ENCODE data around the gene TRRAP.
"Not testable (repeated sequence)": the region's sequence is repeated elsewhere in the genome, so short reads cannot be mapped to it uniquely, and the experiment has no call there.

The TRRAP gene

DNA sequence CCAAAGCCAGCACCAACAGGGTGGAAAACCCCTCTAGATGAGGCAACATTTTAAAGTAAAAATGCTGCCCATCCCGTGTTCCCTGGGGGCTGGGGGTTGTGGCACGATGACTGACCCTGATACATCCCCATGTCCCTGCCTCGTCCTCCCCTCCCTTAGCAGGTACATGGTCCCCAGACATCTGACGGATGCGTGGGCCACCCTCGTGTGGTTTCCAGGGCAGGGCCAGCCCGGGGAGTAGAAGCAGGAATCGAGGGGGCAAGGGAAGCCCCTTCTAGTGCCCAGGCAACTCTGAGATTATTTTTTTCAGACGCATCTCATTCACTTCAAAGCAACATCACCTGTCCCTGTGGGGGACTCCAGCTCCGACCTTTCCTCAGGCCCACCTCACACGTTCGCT, 12.0 kb upstream of the TRRAP start:
- DNase-seq (ENCODE audit: low spot score), result no peak

DNA sequence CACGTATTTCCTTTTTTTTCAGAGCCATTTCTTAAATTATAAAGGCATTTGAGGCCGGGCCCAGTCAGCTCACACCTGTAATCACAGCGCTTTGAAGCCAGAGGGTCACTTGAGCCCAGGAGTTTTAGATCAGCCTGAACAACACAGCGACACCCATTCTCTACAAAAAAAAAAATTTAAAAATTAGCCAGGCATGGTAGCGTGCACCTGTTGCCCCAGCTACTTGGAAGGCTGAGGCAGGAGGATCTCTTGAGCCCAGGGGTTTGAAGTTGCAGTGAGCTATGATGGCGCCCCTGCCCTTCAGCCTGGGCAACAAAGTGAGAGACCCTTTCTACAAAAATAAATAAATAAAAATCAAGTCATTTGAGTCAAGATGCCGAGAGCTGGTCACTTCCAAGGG, 11.6 kb upstream of the TRRAP start:
- DNase-seq (ENCODE audit: low spot score), result no peak

- DNase-seq (ENCODE audit: low spot score), result no peak
Observed at GRCh38 chr7:98868450-98868849, 9.9 kb upstream of the TRRAP start.

DNA sequence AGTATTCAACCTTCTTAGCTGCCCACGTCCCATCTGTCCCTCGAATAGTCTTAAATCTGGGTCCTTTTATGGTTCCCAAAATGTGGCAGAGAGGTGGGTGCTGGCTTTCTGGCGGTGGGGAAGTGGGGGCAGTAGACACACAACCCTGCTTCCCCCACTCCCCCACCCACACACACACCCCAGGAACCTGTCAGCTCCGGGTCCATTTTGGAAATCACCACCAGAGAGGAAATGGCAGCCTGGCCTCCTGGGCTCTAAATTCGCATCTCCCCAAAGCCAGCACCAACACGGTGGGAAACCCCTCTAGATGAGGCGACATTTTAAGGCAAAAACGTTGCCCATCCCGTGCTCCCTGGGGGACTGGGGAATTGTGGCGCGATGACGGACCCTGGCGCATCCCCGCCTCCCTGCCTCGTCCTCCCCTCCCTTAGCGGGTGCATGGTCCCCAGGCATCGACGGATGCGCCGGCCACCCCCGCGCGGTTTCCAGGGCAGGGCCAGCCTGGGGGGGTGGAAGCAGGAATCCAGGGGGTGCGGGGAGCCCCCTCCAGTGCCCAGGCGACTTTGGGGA, 9.2 kb upstream of the TRRAP start:
- DNase-seq (ENCODE audit: low spot score), result no peak

DNA sequence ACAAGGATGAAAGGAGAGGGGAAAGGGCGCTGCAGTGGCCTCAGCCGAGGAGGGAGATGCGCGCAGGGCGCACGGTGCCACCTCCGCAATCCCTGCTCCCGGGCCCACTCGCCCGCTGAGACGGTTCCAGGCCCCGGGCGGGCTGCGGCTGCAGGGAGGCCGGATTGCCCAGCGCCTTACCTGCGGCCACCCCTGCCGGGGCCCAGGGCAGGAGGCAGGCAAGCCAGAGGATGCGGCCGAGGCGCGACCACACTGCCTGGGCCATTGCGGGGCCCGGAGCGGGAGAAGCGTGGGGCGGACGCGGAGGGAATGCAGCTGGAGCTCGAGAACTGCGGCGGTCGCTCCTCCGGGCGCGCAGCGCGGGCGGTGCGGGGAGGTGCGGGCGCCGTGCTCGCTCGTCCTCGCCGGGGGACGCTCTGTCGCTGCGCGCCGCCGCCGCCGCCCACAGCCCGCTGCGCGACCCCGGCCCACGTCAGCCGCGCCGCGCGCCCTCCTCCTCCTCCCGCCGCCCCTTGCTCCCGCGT, 8.7 kb upstream of the TRRAP start, which contains the start of gene TMEM130:
TMEM130 (minus strand) TSS at position 418 of the 524 bp plus-strand sequence; CDS start at position 265, 153 bp downstream.
- DNase-seq (ENCODE audit: low spot score), result no peak

DNA sequence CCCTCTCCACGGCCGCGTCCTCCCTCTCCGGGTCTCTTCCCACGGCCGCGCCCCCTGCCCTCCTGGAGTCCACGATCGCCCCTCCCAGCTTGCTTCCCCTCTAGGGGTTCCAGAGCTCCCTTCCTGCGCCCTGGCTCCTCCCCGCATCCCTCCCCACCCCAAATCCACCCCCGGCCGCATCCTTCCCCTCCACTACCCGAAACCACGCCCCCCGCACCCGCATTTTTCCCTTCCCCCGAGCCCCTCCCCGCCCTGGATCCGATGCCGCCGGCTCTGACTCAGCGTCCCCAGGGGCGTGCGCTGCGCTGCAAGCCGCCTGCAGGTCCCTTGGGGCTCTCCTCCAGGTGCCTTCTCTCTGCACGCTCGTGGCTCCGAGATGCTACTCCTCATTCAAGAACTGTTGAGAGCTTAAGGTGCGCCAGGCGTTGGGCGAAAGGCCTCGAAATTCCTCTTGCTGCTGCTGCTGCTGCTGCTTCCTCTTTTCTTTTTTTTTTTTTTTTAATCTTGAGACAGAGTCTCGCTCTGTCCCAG, 8.1 kb upstream of the TRRAP start:
- DNase-seq (ENCODE audit: low spot score), result no peak

DNA sequence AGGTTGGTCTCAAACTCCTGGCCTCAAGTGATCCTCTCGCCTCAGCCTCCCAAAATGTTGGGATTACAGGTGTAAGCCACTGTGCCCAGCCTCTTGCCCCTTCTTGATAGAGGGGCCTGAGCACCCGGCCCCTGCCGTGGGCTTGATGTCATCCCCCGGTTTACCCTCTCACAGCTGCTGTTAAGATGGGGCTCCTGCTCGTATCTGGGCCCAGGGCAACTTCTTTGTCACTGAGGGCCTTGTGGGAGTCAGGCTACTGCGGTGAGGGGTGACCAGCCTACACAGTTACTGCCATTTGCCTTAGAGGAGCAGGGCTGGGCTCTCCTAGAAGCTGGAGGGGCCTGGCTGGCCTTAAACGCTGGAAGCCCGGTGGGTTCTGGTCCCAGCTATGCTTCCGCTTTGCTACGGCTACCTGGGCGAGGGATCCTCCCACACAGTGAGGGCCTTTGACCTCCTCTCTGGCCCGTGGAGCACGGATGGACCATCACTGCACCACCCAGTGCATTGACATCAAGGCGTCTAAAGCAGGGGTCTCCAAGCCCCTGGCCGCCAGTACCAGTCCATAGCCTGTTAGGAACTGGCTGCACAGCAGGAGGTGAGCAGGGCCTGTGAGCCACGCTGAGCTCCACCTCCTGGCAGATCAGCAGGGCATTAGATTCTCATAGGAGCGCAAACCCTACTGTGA, 7.4 kb upstream of the TRRAP start:
- no peak for DNase-seq (ENCODE audit: low spot score)

DNA sequence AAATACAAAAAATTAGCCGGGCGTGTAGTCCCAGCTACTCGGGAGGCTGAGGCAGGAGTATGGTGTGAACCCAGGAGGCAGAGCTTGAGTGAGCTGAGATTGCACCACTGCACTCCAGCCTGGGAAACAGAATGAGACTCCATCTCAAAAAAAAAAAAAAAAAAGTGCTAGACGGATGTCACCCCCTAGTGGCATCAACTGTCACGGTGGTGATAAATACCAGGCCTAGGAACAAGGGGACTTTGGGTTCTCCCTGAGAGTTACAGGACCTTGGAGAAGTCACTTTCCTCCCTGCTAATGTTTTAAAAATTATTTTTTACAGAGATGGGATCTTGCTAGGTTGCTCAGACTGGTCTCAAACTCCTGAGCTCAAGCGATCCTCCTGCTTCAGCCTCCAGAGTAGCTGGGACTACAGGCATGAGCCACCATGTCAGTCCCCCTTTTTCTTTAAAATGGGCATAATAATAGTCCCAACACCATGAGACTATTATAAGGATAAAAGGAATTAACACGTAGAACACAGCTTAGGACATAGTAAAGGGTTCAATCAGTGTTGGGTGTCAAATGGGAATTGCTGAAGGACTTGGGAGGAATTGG, 5.9 kb upstream of the TRRAP start:
- peak; percentile 41 for DNase-seq (ENCODE audit: low spot score)

DNA sequence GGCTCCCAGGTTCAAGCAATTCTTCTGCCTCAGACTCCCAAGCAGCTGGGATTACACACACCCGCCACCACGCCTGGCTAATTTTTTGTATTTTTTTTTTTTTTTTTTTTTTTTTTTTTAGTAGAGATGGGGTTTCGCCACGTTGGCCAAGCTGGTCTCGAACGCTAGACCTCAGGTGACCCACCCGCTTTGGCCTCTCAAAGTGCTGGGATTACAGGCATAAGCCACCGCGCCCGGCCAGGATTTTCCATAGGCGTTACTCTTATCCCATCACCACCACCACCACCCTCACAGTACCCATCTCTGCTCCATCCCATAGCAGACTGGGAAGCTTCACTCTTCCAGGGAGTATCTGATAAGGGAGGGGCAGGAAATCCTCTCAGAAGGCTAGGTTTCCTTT, 4.7 kb upstream of the TRRAP start:
- DNase-seq (ENCODE audit: low spot score), result not testable (repeated sequence)

- peak; percentile 32 for DNase-seq (ENCODE audit: low spot score)
Observed at GRCh38 chr7:98874942-98875341, 3.4 kb upstream of the TRRAP start.

GRCh38 chr7:98875501-98875900, 2.8 kb upstream of the TRRAP start:
- DNase-seq (ENCODE audit: low spot score), result no peak

GRCh38 chr7:98877146-98877545, 1.2 kb upstream of the TRRAP start:
- no peak for DNase-seq (ENCODE audit: low spot score)

DNA sequence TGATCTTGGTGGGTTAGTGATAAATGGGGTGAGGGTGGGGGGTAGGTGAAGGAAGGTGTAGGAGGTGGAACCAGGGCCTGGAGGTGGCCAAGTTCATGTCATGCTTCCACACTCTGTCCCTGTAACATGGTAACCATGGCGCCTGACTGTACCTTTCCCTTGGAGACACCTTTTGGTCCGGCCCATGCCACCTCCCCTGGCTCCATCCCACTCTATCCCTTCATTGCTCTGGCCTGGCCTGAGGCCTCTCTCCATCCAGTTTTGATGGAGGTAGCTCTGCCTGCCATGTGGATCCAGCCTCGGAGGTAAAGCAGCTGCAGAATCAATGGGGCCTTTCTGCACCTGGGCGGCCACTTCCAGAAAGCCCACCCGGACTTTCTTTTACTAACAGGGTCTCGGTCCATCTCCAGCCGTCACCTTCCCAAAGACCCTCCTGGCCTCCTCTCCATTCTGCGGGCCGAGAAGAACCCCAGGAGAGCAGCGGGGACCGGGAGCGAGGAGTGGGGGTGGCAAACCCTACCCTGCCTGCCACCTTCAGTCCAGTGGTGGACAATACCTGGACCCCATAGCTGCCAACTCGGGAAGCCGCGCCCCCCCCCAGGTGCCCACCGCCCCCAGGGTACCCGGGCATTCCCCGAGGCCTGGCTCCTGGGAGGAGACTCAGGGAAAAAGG, 504 bp upstream of the TRRAP start:
- no peak for DNase-seq (ENCODE audit: low spot score)

DNA sequence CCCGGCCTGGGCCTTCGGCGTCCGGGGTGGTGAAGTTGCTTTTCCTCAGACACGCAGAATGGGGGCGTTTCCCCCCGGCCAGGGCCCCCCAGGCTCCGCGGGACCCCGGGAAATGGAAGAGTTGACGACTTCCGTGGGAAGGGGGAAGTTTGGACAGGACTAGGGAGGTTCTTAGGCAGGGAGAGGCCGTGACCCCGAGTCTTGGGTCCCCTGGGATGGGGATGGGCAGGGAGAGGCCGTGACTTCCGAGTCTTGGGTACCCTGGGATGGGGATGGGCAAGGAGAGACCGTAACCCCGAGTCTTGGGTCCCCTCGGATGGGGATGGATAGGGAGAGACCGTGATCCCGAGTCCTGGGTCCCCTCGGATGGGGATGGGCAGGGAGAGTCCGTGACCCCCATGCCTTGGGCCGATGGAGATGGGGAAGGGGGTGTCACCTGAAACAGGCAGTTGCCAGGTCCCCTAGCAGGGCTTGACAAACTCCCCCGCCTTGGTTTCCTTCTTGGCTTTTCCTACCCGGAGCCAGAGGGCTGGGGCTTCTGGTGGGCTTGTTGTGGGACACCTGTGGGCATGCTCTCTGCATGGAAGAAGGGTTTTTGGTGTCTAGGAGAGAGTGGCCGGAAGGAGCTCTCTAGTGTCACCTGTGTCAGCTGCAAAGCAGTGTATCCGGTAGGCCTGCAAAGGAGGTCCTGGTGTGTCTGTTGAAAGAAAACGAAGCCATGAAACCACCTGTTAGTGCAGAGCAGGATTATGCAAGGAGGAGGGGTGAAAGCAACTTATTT, 1.1 kb downstream of the TRRAP start:
- peak; percentile 75 for DNase-seq (ENCODE audit: low spot score)

DNA sequence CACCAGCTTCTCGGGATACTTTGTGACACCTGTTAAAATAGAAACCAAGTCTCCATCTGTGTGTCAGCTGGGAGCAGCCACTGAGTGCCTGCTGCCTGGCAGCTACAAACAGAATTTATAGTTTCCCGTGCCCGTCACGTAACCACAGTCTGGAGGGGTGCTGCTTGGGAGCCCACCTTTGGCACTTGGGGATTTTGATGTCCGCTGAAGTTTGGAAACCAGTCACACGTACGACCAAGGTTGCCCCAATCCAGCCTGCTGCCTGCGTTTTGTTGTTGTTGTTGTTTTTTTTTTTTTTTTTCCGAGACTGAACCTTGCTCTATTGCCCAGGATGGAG, 1.6 kb downstream of the TRRAP start:
- no peak for DNase-seq (ENCODE audit: low spot score)

GRCh38 chr7:98880485-98880884, 2.2 kb downstream of the TRRAP start:
- no peak for DNase-seq (ENCODE audit: low spot score)

GRCh38 chr7:98881561-98882315, 3.4 kb downstream of the TRRAP start:
- DNase-seq (ENCODE audit: low spot score), result no peak

DNA sequence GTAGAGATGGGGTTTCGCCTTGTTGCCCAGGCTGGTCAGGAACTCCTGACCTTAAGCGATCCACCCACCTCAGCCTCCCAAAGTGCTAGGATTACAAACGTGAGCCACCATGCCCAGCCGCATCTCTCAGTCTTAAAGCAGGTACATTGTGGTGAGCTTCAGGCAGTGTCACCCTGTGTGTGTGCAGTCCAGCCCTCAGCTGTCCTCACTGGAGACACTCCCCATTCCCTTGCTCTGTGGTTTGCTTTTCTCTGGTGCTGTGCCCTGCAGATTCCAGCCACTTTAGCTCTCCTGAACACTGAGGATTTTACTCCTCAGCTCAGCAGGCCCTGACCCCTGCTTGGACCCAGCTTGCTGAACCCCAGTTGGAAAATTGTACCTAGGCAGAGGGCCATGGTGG, 6.1 kb downstream of the TRRAP start:
- DNase-seq (ENCODE audit: low spot score), result no peak

DNA sequence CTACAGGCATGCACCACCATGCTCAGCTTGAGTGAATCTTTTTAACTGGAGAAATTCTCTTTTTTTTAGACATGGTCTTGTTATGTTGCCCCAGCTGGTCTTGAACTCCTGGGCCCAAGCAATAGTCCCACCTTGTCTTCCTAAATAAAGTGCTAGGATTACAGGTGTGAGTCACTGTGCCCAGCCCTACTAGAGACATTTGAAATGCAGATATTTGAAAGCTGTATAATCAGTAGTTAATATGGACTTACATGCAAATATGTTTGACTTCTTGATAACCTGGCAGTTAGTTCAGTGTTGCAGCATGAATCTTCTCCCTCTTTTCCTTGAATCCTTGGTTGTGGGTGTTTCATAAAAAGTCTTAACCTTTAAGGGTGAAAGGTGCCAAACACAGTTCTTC, 8.7 kb downstream of the TRRAP start:
- no peak for DNase-seq (ENCODE audit: low spot score)

DNA sequence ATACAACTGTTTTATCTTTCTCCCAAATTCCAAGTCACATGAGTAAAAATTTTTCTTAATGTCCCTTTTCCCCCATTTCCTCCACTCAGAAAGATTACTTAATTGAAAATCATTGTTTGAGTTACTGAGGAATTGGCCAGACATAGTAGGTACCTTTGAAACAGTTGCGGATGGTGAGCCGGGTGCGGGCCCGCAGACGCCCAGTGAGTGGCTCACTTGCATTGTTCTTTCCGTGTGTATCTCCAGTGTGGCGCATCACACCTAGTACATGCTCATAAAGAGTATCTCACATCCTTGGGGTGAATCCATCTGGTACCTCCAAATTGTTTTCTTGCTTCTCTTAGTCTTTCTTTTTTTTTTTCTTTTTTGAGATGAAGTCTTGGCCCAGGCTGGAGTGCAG, 14.3 kb downstream of the TRRAP start:
- no peak for DNase-seq (ENCODE audit: low spot score)

DNA sequence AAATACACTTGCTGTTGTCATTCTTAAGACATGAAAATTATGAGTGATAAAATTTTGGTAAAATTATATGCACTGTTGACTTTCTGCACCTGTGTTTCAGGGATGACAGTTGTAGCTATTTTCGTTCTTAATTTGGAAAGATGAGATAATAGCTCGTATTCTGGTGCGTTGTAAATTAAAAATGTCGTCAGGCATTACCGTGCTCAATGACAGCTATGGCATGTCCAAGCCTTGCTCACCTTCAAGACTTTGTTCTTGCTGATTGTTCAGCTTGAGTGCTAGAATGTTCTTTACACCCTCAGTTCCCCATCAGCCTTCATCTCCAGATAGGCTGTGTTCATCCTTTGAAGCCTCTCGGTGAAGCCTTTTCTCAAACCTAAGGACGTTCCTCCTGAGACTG, 21.5 kb downstream of the TRRAP start:
- DNase-seq (ENCODE audit: low spot score), result no peak
